HG03280 (cell line): ENCODE results near the gene NPL.

Source experiments
- ATAC-seq: cut with Tn5 transposase; IDR thresholded peaks from one replicate; pipeline ENCODE4 v1.9.1; 2021; ENCODE audit warnings: mild to moderate bottlenecking, moderate library complexity; ENCODE audit not compliant: unreplicated experiment

The NPL gene

GRCh38 chr1:182778862-182779261, 10.7 kb upstream of the NPL start:
- ATAC-seq: no peak

DNA sequence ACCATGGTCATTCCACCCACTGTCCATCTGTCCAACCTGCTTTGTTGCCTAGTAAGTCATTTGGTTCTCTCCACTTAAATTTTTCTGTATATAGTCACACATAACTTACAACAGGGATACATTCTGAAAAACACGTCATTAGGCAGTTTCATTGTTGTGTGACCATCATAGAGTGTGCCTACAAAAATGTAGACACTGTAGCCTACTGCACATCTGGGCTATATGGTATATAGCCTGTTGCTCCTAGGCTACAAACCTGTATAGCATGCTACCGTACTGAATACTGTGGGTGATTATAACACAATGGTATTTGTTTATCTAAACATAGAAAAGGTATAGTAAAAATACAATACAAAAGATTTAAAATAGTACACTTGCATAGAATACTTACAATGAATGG, 10.0 kb upstream of the NPL start:
- ATAC-seq: no peak

- ATAC-seq: peak; percentile 47
Measured at GRCh38 chr1:182781841-182782586, 7.6 kb upstream of the NPL start.

DNA sequence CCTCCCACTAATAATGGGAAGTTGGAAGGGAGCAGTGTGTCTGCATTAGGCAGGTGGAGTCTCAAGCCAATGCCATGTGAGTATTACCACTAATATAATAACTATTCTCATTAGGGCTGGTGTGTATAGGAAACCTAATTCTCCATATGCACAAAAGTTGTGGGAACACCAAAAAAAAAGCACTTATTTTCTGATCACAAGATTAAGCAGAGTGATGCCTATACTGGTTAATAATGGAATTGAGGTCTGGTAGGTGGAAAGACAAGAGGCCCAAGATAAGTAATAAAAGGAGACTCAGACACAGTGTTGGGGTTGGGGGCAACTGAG, 7.0 kb upstream of the NPL start:
- no peak for ATAC-seq

DNA sequence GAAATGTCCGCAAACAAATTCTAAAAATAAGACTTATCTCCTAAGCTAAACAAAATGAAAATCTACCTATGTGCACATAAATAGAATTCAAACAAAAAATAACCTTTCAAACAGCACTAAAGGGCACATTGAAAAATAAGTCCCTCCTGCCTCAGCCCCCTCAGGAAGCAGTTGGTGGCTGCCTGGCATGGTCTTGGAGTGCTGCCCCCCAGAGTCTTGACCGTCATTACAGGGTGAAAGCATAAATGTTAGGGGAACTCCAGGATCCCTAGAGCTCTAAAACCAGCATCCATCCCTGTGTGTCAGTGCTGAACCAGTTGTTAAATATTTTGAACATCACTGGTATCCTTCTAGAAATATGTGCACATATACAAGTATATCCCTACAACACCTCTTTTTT, 6.5 kb upstream of the NPL start:
- no peak for ATAC-seq

DNA sequence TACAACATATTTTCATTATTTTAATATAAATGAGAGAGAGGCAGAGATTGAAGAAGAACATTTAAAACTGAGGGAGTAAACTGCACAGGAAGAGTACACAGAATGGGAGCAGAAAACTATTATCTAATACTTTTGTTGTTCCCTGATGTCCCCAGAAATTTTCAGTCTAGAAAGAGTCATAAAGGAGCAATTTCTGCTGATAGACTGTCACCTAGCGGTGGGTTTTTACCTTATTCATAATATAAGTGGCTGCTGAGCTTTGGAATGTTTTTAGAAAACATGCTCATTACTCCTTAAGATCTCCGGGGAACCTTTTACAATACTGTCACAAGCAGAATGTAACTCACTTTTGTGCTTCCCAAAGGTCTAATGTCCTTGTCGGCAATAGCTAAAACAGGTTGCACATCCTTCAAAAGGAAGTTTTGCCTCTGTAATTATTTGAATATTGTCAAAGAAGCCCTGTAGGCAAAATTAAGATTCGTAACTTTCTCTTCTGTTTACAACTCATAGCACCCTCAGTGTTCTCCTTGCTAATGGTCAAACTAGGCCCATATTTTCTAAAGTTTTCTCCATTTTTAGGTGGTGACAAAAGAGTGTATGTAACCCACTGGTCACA, 4.9 kb upstream of the NPL start:
- ATAC-seq: no peak

DNA sequence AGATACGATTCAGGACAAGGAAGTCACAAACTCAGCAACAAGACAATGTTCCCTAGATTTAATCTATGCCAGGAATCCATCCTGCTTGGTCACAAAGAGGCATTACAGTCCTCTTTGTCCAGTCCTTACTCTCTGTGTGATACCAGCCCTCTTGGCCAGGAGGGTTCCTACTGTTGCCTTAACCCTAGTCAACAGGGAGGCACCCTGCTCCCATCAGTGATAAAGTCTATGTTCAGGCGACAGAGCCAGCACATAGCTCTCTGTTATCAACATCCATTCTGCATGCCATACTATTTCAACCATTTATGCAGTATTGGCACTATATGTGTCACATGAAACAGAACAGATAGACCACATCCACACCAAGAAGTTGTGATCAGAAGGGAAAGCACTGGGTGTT, 4.4 kb upstream of the NPL start:
- ATAC-seq: no peak

DNA sequence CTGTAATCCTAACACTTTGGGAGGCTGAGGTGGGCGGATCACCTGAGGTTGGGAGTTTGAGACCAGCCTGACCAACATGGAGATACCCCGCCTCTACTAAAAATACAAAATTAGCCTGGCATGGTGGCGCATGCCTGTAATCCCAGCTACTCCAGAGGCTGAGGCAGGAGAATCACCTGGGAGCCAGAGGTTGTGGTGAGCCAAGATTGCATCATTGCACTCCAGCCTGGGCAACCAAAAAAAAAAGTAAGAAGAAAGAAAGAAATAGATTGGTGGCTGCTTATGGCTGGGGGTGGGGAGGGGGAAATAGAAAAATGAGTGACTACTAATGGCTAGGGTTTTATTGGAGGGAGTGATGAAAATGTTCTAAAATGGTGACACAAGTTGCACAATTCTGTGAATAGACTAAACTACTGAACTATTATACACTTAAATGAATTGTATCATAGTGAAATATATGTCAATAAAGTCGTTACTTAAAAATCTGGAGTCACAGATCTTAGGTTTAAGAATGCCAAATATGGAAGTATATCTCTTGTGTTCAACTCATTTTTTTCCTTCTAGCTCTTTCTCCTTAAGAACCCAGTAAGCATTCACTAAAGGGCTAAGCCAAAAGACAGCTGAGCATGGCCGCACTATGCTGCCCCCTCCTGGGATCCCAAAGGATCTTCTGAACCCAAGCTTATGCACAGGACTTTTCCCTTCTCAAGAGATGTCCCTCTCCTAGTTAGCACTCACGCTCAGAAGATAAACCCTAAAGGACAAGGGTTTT, 3.2 kb upstream of the NPL start:
- no peak for ATAC-seq

DNA sequence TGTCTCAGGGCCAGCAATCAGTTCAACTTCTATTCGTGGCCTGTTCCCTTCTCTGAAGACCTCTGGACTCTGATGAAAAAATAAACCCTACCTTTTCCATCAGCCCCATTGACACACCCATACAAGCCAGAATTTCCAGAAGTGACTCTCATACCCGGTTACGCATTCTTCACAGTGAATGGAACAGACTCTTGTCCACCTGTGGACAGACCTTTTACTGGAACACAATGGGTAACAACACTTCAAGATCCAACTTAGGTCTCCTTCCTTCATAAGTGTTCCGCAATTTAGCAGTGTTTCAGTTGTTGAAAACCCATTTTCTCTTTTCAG, 2.6 kb upstream of the NPL start:
- no peak for ATAC-seq

GRCh38 chr1:182791281-182792179, 2.0 kb downstream of the NPL start:
- ATAC-seq: no peak

GRCh38 chr1:182794091-182794490, 4.5 kb downstream of the NPL start:
- no peak for ATAC-seq

DNA sequence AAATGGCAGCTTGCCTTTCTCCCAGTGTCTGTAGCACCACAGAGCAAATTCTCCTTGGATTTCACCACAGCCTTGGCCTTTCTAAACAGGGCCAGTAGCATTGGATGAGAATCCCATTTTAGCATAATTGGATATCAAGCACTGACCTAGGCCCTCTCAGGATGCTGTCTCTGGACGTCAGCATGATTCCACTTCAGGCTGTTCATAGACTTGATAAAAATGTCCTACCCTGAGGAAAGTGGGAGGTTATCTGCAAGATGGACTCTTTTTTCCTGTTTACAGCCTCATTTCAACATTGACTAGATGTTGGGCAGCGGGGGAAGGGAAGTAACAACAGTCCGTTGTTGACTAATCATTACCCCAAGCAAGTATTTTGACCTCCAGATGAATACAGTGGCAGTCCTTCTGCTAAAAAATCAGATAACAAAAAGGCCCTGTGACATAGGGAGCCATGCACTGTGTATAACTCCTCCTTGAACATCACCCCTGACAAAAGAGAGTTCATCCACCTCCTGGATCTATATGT, 5.2 kb downstream of the NPL start:
- no peak for ATAC-seq

DNA sequence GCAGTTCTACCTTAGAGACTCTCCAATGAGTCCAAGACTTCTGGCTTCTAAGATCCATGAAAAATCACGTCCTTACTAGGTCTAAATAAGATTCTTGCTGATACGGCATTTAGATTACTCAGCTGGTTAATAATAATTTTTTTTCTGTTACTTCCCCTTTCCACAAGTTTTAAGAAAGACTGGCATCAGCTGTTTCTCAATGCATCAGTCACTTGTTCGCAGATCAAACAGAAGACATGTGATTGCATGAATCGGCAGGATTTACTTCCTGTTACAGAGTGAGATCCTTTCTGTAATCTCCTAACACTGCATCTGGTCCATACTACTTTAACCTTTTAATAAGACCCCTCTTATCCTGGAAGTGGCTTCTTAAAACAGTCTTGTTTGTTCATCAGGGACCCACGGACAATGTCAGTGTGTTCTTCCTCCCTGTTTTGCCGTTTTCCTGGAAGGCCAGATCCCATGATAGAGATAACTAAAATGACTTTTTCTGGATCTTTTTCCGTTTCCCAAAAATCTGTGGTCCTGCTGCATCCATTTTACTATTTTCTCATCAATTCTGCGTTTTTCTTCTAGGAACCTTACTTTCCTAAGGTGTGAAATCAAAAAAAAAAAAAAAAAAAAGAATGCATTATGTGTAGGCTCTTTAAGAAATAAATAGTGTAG, 6.1 kb downstream of the NPL start:
- ATAC-seq: no peak

- ATAC-seq: no peak
Measured at GRCh38 chr1:182802006-182802803, 12.6 kb downstream of the NPL start.

DNA sequence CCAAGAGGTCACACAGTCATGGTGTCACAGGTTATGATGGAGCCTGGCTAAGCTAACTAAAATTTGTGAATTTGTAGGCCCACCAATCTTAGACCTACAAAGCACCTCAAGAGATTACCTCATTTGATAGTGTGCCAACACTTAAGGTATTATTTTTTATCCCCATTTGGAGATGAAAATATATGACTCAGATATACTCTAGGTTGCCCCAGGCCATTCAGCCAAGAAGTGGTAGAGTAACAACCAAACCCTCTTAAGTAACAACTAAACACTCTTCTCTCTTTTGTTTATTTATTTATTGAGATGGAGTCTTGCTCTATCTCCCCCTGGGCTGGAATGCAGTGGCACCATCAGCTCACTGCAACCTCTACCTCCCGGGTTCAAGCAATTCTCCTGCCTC, 14.3 kb downstream of the NPL start:
- ATAC-seq: no peak

DNA sequence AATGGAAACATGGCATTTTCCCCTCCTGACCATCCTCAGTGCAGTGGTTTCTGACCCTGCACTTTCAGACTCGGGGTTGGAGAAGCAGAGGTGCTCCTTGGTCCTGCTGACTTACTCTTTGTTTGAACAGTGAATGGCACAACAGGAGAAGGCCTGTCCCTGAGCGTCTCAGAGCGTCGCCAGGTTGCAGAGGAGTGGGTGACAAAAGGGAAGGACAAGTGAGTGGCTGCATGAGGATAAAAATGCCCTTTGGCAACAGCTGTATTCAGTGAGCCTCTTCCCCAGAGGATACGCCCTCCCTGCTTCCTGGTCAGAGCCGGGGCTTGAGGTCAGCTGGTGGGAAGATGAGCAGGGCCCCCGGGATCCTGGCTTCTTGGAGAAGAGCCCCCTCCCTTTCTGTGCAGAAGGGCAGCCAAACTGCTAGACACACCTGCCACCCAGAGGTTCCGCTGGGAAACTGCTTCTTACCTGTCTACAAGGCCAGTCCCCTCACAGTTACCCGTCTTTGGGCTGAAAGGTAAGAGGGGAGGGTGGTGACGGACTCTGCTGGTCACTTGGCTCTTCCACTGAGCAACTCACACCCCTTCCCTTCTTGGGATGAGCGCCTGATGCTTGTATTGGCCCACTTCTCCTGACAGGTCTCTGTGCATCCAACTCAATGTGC, 16.6 kb downstream of the NPL start:
- ATAC-seq: no peak

DNA sequence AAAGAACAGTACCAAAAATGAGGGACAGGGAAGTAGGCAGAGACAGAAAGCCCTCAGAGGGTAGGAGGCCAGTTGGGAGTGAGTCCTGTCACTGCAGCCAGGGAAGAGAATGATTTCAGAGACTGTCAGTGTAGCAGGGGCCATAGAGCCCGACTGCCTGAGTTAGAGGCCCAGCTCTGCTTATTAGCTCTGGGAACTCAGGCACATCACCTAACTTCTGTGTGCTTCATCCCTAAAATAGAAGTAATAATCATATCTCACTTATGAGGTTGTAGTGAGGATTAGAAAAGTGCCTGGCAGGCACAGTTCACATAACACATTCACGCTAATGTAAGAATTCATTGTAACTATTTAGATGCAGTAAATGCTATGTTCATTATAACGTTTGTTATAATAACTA, 18.3 kb downstream of the NPL start:
- no peak for ATAC-seq

DNA sequence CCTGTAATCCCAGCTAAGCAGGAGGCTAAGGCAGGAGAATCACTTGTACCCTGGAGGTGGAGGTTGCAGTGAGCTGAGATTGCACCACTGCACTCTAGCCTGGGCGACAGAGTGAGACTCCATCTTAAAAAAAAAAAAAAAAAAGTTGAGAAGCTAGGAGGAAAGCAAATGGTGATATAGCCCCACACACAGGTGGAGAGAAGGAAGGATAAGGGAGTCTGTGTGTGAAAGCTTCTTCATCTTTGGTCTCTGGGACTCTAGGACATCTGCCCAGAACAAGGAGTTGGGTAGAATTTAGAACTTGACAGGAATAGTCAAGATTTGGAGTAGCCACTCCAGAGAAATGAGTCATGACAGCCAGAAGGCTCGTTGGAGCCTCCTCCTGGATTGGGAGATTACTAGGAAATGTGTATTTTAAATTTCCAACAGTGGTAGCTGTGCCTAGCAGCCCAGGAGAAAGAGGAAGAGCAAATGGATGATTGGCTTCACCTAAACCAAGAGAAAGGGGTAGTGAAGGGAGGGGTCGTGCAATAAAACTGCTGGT, 19.9 kb downstream of the NPL start:
- ATAC-seq: no peak
